ENCODE results near the gene PMM2.

GRCh38 chr16:8764525-8765250 is 33.0 kb upstream of the PMM2 start:
- TF ChIP-seq CTCF (conservative IDR thresholded peaks at IDR 0.05; ENCODE audit: low read length) (no peak), EZH2phosphoT487 (IDR thresholded peaks at IDR 0.05; ENCODE audit: borderline replicate concordance) (no peak)

All from Loucy (cell line).